Lower leg skin (tissue), 4 donors: ENCODE measurements around the gene DDN. TPM values are rescaled to one million over a fixed set of nuclear protein-coding genes. Genes with fewer than 3 reads are reported as not detected.

Source experiments
- DNase-seq, 2 donors: peaks; one replicate each; pipeline ENCODE4 v3.0.0-alpha.2; 2019; ENCODE audit warnings: low spot score in 2 of 2
- H3K4me3 ChIP-seq: fragments of 200-600 bp; sonication (generic); 2 replicates; pipeline ENCODE4 v1.5.1; 2017; ENCODE audit warnings: mild to moderate bottlenecking, low read depth; ENCODE audit not compliant: poor library complexity, severe bottlenecking
- POLR2A ChIP-seq, 2 donors: fragments of 450-650 bp; IDR thresholded peaks; one replicate each; pipeline ENCODE4 v1.6.1; 2016 to 2017; ENCODE audit warnings: antibody characterized with exemption in 2 of 2, mild to moderate bottlenecking in 1 of 2, moderate library complexity in 1 of 2
- WGBS, 2 donors: methylation state at CpG; one replicate each; pipeline ENCODE4 v1.1.5; 2018; 5-methylcytosine and 5-hydroxymethylcytosine counted together
- intact Hi-C: fragments of 100-400 bp; cut with DNase I; formaldehyde crosslinking; loops from one replicate; pipeline ENCODE4 v1.15.0; 2023; ENCODE audit warnings: low total_unique reads
- total RNA-seq, 4 donors: library from RNA; depleted of rRNA; stranded (reverse); fragments of >200 nt; gene quantifications; one replicate each; pipeline ENCODE4 v1.1.0, GENCODE V29; 2016
- TF ChIP-seq, protein P1 (sequence below), 3 donors: fragments of 450-650 bp; IDR thresholded peaks; one replicate each; pipeline ENCODE4 v1.5.1; 2016; ENCODE audit warnings: antibody characterized with exemption in 3 of 3, mild to moderate bottlenecking in 3 of 3, moderate library complexity in 2 of 3

The DDN gene
- total RNA-seq, 4 donors from 2014 or later = 0.05 to 0.29 (median 0.13) TPM; not detected in 1

DNA sequence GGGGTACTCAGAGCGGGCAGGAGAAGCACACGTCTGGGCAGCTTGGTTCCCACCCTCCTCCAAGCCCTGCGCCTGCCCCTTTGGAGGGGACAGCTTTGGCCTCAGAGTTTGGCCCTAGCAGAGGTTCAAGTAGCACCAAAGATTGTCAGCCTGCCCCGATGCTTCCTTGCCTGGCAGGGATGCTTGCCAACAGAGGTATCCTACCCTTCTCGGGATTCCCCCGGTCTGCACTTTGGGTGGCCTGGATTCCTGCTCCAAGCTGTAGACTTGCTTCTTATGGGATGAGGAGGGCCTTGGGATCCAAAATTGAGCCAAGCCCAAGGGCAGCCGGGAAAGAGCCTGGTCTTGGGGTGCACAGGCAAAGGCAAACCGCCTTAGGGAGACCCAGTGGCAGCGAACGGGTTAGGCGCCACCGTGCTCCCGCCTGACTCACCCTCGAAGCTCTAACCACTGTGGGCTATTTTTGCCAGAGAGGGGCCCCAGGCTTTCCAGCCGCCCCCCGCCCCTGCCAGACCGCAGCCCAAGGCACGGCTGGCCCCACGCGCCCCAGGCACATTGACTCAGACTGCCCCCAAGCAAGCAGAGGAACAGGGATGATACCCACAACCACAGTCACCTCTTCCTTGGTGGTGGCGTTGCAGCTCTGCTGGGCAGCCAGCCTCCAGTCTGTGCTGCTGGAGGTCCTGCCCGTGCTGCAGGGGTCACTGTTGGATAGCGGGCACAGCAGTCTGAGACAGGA, 26.8 kb downstream of the DDN start:
- no peak overlapping the region for H3K4me3 ChIP-seq
- intact Hi-C loops = no loop called here
- DNase-seq = no peak
- WGBS, 2 donors = 24% methylated on average over 11 to 20 of the region's 23 CpGs
- TF ChIP-seq, protein P1, sequence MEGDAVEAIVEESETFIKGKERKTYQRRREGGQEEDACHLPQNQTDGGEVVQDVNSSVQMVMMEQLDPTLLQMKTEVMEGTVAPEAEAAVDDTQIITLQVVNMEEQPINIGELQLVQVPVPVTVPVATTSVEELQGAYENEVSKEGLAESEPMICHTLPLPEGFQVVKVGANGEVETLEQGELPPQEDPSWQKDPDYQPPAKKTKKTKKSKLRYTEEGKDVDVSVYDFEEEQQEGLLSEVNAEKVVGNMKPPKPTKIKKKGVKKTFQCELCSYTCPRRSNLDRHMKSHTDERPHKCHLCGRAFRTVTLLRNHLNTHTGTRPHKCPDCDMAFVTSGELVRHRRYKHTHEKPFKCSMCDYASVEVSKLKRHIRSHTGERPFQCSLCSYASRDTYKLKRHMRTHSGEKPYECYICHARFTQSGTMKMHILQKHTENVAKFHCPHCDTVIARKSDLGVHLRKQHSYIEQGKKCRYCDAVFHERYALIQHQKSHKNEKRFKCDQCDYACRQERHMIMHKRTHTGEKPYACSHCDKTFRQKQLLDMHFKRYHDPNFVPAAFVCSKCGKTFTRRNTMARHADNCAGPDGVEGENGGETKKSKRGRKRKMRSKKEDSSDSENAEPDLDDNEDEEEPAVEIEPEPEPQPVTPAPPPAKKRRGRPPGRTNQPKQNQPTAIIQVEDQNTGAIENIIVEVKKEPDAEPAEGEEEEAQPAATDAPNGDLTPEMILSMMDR (IDR thresholded peaks at IDR 0.05) = no peak
- no peak for TF ChIP-seq POLR2A (IDR thresholded peaks at IDR 0.05)

DNA sequence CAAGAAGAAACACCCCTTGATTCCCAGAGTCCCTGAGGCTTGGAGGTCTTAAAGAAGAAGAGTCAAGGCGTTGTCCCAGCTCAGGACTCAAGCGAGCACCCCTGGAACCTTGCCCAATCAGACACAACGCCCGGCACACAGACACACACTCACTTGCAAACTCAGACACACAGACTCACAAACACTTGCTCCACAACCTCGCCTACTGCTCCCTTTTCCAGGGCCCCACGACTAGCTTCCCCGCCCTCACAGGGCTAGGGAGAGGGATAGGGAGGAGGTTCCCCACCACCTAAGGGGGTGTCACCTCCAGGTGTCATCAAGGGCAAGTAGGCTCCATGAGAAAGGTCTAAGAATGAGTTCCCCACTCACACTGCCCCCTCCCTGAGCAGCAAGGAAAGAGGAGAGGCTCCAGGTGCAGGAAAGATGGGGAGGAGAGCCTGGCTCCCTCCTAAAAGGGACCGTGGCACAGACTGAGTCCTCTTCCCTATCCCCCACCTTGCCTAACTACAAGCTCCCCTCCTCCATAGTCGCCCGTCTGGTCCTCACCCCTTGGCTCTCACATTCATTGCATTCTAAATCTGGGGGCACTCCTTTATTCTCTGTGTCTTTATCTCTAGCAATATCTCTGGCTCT, 28.4 kb downstream of the DDN start:
- no peak for DNase-seq
- WGBS, 2 donors = 22 to 39% methylated on average over 9 to 10 of the region's 10 CpGs
- intact Hi-C loops = no loop called here
- no peak for TF ChIP-seq POLR2A (IDR thresholded peaks at IDR 0.05)
- TF ChIP-seq, protein P1 (IDR thresholded peaks at IDR 0.05) = no peak
- H3K4me3 ChIP-seq = no peak overlapping the region

DNA sequence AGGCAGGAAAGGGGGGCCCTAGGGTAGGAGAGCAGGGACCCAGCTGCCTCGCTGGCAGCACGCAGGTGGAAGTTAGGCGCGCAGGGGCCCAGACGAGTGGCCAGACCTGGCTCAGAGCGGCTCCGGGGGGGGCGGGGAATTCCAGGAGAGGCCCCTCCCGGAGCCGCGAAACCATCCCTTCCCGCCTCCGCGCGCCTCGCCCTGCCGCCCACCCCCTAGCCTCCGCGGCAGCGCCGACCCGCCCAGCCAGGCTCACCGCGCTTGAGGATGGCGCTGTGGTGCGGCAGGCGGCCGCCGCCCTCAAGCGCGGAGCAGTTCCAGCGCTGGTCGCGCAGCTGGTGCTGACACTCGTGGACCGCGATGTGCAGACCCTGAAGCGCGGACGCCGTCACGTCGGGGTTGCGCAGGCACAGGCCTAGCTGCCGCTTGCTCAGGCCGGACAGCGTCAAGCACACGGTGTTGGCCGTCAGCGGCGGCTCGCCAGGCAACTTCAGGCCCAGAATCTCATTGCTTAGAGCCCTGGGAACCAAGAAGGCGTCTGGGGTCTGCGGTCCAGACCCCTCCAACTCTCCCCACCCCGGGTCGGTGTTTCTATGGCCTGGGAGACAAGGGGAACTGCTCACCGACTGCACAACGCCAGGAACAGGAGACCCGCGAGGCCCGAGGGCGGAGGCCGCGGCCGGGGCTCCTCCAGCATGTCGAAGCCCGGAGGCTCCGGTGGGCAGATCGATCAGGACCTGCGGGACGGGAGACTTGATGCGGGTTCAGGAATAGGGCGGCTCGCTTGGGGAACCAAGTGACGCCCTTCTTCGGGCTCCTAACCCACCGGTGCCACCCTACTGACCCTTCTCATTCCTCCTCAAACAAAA, 29.1 kb downstream of the DDN start:
- 10 to 12% methylated on average over 54 to 62 of the region's 77 CpGs for WGBS, 2 donors
- no peak for DNase-seq
- H3K4me3 ChIP-seq = no peak overlapping the region
- no peak for TF ChIP-seq POLR2A (IDR thresholded peaks at IDR 0.05)
- TF ChIP-seq, protein P1 (IDR thresholded peaks at IDR 0.05) = no peak
- intact Hi-C loops = no loop called here

DNA sequence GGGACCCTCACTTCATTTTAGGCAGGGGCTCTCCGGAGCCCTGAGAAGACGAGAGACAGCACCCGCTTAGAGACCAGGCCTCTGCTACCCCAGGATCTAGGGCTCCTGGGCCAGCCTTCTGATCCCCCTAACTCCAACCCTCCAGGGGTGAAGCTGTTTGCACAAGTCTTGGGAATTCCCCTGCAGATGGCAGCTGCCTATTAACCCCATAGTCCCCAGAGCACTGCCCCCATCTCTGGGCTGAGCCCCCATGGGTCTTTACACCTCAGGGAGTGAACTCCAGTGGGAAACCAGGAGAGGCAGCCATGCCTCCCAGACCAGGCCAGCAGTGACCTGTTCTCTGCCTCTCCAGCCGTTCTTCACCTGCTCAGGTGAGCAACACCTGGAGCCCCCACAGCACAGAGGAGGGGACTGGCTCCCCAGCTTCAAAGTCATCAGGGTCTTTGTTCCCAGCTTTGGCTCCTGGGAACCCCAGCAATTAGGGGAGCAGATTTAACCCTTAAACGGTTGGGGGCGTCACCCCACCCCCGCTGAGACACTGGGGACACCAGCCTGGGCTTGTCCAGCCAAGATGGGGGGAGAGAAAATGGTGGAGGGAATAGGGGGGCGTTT, 29.9 kb downstream of the DDN start:
- intact Hi-C loops = no loop called here
- no peak for TF ChIP-seq POLR2A (IDR thresholded peaks at IDR 0.05)
- TF ChIP-seq, protein P1 (IDR thresholded peaks at IDR 0.05) = no peak
- WGBS, 2 donors = 33 to 46% methylated on average over 8 of the region's 8 CpGs
- H3K4me3 ChIP-seq = no peak overlapping the region
- DNase-seq = no peak

DNA sequence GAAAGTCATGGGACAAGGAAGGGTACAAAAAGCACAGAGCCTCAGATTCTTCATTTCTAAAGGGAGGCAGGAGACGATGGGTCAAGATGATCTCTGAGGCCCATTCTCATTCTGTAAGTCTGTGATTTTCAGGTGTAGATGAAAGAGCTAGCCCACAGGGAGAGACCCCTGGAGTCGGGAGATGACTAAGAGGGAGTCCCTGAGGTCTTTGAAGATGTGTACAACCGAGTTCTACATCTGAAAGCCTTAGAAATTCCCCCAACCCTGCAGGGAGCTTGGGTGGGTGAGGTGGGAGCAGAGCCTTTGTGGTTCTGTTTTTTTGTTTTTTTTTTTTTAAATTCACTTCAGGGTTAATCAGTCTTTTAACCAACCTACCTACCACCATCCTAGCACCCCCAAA, 30.7 kb downstream of the DDN start:
- TF ChIP-seq, protein P1 (IDR thresholded peaks at IDR 0.05) = no peak
- TF ChIP-seq POLR2A (IDR thresholded peaks at IDR 0.05) = no peak
- no peak for DNase-seq
- intact Hi-C loops = no loop called here
- 76 to 78% methylated on average over 3 of the region's 3 CpGs for WGBS, 2 donors
- no peak overlapping the region for H3K4me3 ChIP-seq
